ENCODE measurements around the gene FAM170B. TPM values are rescaled to one million over a fixed set of nuclear protein-coding genes. Genes with fewer than 3 reads are reported as not detected.

Gene FAM170B
- total RNA-seq, 1 donor, result not detected

- no peaks in the 10 kb centered on the region for H3K36me3 ChIP-seq (ENCODE audit: insufficient read depth, low read length)
- peaks cover 9% of the 10 kb centered on the region for H3K79me2 ChIP-seq (ENCODE audit: insufficient read depth, low read length)
- peak; percentile 97 for DNase-seq (ENCODE audit: insufficient read length, low spot score, missing footprints)
- peaks cover 13% of the 10 kb centered on the region for H3K4me1 ChIP-seq (ENCODE audit: insufficient read depth, low read length)
- peak within 1 kb of the TSS; percentile 98 for H2AFZ ChIP-seq (ENCODE audit: low read length)
- no peak for TF ChIP-seq CTCF (IDR thresholded peaks at IDR 0.05; ENCODE audit: extremely low read depth, low read depth, low read length)
- no peaks in the 10 kb centered on the region for H3K27me3 ChIP-seq (ENCODE audit: insufficient read depth, low read length)
- H3K4me3 ChIP-seq (ENCODE audit: insufficient read depth, low read length), result peak within 1 kb of the TSS; percentile 84
- H3K9me3 ChIP-seq (ENCODE audit: low read depth, low read length), result no peaks in the 10 kb centered on the region
- H3K4me2 ChIP-seq (ENCODE audit: insufficient read depth, low read length), result peak within 1 kb of the TSS; percentile 89
- peak within 1 kb of the TSS; percentile 85 for H3K27ac ChIP-seq (ENCODE audit: low read depth, low read length)
- H4K20me1 ChIP-seq (ENCODE audit: insufficient read depth, low read length), result peaks cover 12% of the 10 kb centered on the region
These were observed 18.6 kb downstream of the FAM170B start, which contains the start of gene VSTM4 for GRCh38 chr10:49115015-49115795. Gene VSTM4, minus strand, starts transcription at chr10:49115522. Its CDS starts 37 bp downstream, at chr10:49115485.

GRCh38 chr10:49114718-49115014, 19.2 kb downstream of the FAM170B start:
- DNase-seq (ENCODE audit: insufficient read length, low spot score, missing footprints), result peak; percentile 95
- H3K9me3 ChIP-seq (ENCODE audit: low read depth, low read length), result no peaks in the 10 kb centered on the region
- H3K36me3 ChIP-seq (ENCODE audit: insufficient read depth, low read length), result no peaks in the 10 kb centered on the region
- peaks cover 9% of the 10 kb centered on the region for H3K79me2 ChIP-seq (ENCODE audit: insufficient read depth, low read length)
- H3K4me2 ChIP-seq (ENCODE audit: insufficient read depth, low read length), result peak overlapping the region; percentile 89
- peaks cover 13% of the 10 kb centered on the region for H3K4me1 ChIP-seq (ENCODE audit: insufficient read depth, low read length)
- peak overlapping the region; percentile 98 for H2AFZ ChIP-seq (ENCODE audit: low read length)
- no peaks in the 10 kb centered on the region for H3K27me3 ChIP-seq (ENCODE audit: insufficient read depth, low read length)
- H3K27ac ChIP-seq (ENCODE audit: low read depth, low read length), result peak overlapping the region; percentile 85
- H3K4me3 ChIP-seq (ENCODE audit: insufficient read depth, low read length), result peak overlapping the region; percentile 84
- no peak for TF ChIP-seq CTCF (IDR thresholded peaks at IDR 0.05; ENCODE audit: extremely low read depth, low read depth, low read length)
- peaks cover 12% of the 10 kb centered on the region for H4K20me1 ChIP-seq (ENCODE audit: insufficient read depth, low read length)

GRCh38 chr10:49113741-49114141, 20.1 kb downstream of the FAM170B start:
- peaks cover 12% of the 10 kb centered on the region for H4K20me1 ChIP-seq (ENCODE audit: insufficient read depth, low read length)

More at GRCh38 chr10:49113741-49114141, 20.1 kb downstream of the FAM170B start:
- no peaks in the 10 kb centered on the region for H3K27me3 ChIP-seq (ENCODE audit: insufficient read depth, low read length)
- no peaks in the 10 kb centered on the region for H3K9me3 ChIP-seq (ENCODE audit: low read depth, low read length)
- peak overlapping the region; percentile 89 for H3K4me2 ChIP-seq (ENCODE audit: insufficient read depth, low read length)
- DNase-seq (ENCODE audit: insufficient read length, low spot score, missing footprints), result peak; percentile 93
- H2AFZ ChIP-seq (ENCODE audit: low read length), result peak overlapping the region; percentile 27
- H3K27ac ChIP-seq (ENCODE audit: low read depth, low read length), result no peak overlapping the region
- H3K36me3 ChIP-seq (ENCODE audit: insufficient read depth, low read length), result no peaks in the 10 kb centered on the region
- peaks cover 9% of the 10 kb centered on the region for H3K79me2 ChIP-seq (ENCODE audit: insufficient read depth, low read length)
- H3K4me1 ChIP-seq (ENCODE audit: insufficient read depth, low read length), result peaks cover 13% of the 10 kb centered on the region
- peak overlapping the region; percentile 27 for H3K4me3 ChIP-seq (ENCODE audit: insufficient read depth, low read length)
- TF ChIP-seq CTCF (IDR thresholded peaks at IDR 0.05; ENCODE audit: extremely low read depth, low read depth, low read length), result peak; percentile 2
